ENCODE data around the gene GLG1. TPM values are rescaled to one million over a fixed set of nuclear protein-coding genes. Genes with fewer than 3 reads are reported as not detected.

The GLG1 gene
- total and polyA plus RNA-seq, 2 donors (not counting 3 experiments of a cell fraction or from before 2014, with no cell fraction given), result 86.3 to 165 TPM

- CTCF ChIA-PET, result interaction anchor here (1.0 to 1.4 kb wide), 4 partner anchors 10 to 27 kb away, joined by 3 to 7 read pairs (median 3); no protein-coding TSS in a partner anchor
- H2AFZ ChIP-seq (ENCODE audit: low read depth, low read length), result no peak overlapping the region
- no peaks in the 10 kb centered on the region for H3K9me1 ChIP-seq (replicated peaks; ENCODE audit: control insufficient read depth, extremely low read depth, insufficient read depth, low read length)
- no peak overlapping the region for H3K9ac ChIP-seq (replicated peaks; ENCODE audit: extremely low read depth, insufficient read depth, low read length)
- peaks cover 1% of the 10 kb centered on the region for H3K4me1 ChIP-seq (ENCODE audit: control insufficient read depth, extremely low read depth, insufficient read depth, low read length)
- peak overlapping the region in 1 of 3 experiments; percentile 26 for H3K4me3 ChIP-seq (replicated peaks in 1 of 3; ENCODE audit: insufficient read depth in 1 of 3, low read depth in 1 of 3, low read length in 3 of 3)
- H3K4me2 ChIP-seq (ENCODE audit: insufficient read depth, low read length), result peak overlapping the region; percentile 58
- intact Hi-C loops (cut with micrococcal nuclease), result no loop called here
- peaks cover 75% of the 10 kb centered on the region for H3K79me2 ChIP-seq (ENCODE audit: control insufficient read depth, insufficient read depth, low read length)
- no peaks in the 10 kb centered on the region for H3K9me3 ChIP-seq (replicated peaks; ENCODE audit: control insufficient read depth, insufficient read depth, low read length)
- TF ChIP-seq EZH2 (IDR thresholded peaks at IDR 0.05; ENCODE audit: borderline replicate concordance, low read depth, low read length, severe bottlenecking), result no peak
- TF ChIP-seq, protein P1, sequence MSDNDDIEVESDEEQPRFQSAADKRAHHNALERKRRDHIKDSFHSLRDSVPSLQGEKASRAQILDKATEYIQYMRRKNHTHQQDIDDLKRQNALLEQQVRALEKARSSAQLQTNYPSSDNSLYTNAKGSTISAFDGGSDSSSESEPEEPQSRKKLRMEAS (IDR thresholded peaks at IDR 0.05; ENCODE audit: insufficient read depth, insufficient read length), result no peak
- TF ChIP-seq POLR2A (IDR thresholded peaks at IDR 0.05; ENCODE audit: low read depth, low read length), result no peak
- TF ChIP-seq GATA2 (IDR thresholded peaks at IDR 0.05; ENCODE audit: insufficient read depth, insufficient read length, low read depth, low read length), result no peak
- TF ChIP-seq FOS (IDR thresholded peaks at IDR 0.05; ENCODE audit: borderline replicate concordance, insufficient read depth, low read length), result no peak
- TF ChIP-seq CTCF (IDR thresholded peaks at IDR 0.05; ENCODE audit: extremely low read depth in 1 of 2, insufficient read depth in 1 of 2, low read depth in 1 of 2, low read length in 2 of 2), result no peak
- no peaks in the 10 kb centered on the region for H3K36me3 ChIP-seq (ENCODE audit: control insufficient read depth in 2 of 2, extremely low read depth in 1 of 2, insufficient read depth in 2 of 2, low read length in 2 of 2)
- POLR2A ChIA-PET, result no interaction called here
- BruUV-seq (replicated peaks), result no TSS peak
- dilution Hi-C loops (cut with MboI; ENCODE audit: extremely low pct_ligation_motif_present, low sequenced_read_pairs), result no loop called here
- no peak overlapping the region for H3K27ac ChIP-seq (ENCODE audit: insufficient read depth, low read depth, low read length)
- H4K20me1 ChIP-seq (replicated peaks; ENCODE audit: control insufficient read depth, extremely low read depth, insufficient read depth, low read length), result peaks cover 2% of the 10 kb centered on the region
- no peak for FAIRE-seq
- H3K27me3 ChIP-seq (ENCODE audit: control insufficient read depth in 2 of 2, insufficient read depth in 2 of 2, low read length in 2 of 2), result no peaks in the 10 kb centered on the region
- no peak for DNase-seq (ENCODE audit: low read depth, low spot score)
Measured at GRCh38 chr16:74583926-74584666, 22.8 kb downstream of the GLG1 start.

All from endothelial cell of umbilical vein (primary cell).